Inflammatory macrophage (primary cell): ENCODE data around the gene COL23A1.

Experiments used
- DNase-seq, 2 donors: peaks; one replicate each; pipeline ENCODE4 v3.0.0-alpha.2; 2020 to 2022

COL23A1 gene

DNA sequence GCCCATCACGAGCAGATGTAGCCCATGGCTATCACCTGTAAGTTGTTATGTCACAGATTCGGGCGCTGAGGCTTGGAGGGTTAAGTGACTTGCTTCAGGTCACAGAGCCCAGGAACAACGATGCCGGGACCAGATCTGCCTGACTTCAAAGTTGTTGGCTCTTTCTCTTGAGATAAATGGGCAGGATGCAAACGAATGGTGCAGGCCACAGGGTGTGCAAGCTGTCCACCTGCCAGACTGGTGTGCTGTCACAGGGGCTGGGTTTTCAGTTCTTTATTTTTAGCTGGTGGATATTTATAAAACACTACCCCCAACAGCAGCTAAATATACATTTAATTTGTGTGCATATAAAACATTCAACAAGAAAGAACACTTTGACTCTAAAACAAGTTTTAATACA, 339.9 kb downstream of the COL23A1 start:
- no peak for DNase-seq

DNA sequence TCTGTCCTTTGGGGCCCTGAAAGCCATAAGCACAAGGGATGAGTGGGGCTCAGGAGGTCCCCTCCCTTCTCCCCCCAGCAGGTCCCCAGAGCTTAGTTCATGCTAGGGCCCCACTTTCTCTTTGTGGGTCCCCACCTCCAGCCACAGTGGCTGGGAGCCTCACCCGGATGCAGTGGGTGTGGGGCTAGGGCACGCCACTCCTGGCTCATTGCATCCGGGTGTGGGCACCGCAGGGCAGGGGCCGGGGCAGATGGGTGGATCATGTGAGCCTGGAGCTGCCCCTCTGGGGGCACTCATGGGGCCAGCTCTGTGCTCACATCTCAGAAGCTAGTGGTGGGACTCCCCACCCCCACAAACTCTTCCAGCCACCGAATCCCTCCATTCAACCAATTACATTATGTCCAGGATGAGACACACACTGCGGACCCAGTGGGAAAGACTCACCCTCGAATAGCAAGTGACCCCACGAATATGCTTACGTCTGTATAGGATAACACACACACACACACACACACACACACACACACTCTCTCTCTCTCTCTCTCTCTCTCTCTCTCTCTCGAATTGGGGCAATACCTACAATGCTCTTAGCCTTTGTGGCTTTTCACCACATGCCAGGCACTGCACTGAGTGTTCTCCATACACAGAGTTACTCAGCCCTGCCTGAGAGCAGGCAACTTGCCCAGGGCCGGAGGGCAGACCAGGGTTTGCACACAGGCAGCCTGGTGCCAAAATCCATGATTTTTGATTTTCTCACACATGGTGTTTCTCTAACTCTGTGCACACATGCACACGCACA, 340.8 kb downstream of the COL23A1 start:
- peak in 1 of 2 donors; percentile 35 for DNase-seq

DNA sequence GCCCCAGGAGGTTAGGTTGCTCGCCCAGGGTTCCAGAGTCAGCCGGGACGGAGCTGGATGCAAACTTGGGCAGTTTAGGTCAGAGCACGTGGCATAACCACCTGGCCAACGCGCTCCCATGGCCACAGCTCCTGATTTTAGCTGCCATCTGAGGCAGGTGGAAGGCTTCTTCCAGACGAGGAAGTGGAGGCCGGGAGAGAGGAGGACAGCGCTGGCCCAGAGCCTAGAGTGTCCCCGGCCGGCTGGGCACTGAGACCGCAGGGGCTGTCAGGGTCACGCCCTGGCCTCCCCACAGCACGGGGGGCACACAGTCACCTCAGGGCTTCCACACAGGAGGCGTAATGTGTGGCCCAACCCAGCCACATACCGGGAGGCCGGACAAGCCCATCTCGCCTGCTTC, 341.4 kb downstream of the COL23A1 start:
- no peak for DNase-seq

DNA sequence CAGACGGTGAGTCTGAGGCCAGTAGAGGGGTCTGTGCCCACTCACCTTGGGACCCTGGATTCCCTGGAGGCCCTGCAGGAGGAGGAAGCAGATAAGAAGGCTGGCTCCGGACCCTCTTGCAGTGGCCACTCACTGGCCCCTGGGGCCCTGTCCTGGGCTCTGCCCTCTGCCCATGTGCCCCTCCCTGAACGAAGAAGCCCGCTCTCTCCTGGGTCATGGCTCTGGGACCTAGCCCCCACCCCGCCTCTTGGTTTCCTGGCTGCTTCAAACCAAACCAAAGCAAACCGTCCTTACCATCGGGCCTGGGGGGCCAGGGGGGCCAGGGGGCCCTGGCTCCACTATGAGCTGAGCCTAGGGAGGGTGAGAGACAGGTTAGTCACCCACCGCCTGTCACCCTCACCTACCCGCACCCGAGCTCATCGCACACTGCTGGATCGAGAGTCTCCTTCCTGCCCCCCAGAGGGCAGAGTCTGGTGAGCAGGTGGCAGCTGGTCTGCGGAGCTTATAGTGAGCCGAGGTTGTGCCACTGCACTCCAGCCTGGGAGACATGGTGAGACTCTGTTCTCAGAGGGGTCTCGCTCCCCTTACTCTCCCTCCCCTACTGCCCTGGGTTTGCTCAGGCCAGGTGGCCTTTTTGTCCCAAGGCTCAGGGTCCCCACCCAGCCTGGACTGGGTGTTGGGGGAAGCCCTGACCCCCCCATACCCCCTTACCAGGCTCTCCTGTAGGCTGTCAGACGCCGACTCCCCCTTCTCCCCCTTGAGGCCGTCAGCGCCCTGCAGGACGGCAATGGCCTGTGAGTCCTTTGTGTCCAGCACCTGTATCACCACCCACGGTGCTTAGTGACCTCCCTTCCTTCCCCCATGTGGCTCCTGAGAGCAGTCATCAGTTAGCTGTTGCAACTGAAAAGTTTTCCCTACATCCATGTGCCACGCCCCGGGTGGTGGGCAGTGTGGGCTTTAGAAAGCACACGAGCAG, 342.4 kb downstream of the COL23A1 start:
- DNase-seq: no peak

DNA sequence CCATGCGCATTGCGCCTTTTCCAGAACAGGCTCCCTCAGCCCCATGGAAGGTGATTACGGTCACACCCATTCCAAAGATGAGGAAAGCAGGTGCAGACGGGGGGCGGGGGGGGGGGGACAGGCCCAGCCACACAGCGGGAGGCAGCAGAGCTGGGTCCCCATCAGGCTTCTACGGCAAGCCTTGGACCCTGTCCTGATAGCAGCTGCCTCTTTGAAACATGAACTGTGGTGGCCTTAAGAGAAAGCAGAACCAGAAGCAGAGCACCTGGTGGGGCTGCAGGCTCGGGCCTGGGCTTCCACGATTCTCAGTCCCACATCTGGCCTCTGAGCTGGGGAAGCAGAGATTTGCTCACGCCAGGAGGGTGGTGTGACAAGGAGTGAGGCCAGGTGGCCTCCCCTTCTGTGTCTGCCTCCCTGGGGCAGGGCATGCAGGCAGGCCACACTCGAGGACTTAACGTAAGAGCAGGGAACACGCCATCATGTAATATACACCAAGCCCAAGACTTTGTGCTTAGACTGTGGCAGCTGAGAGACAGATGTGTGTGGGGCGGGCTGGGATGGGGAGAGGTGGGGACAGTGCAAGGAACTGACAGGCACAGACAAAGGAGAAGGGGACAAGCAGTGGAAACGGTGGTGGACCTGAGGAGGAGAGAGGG, 343.4 kb downstream of the COL23A1 start:
- DNase-seq: no peak

DNA sequence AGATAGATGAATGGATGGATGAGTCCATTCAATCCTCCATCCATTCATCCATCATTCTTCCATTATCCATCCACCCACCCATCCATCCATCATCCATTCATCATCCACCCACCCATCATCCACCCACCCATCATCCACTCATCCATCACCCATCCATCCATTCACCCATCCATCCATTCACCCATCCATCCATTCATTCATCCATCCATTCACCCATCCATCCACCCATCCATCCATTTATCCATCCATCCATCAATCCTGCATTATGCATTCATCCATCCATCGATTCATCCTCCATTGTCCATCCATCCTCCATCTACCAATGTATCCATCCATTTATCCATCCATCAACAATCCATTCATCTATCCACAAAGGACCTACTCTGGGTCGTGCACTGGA, 344.8 kb downstream of the COL23A1 start:
- DNase-seq: no peak

DNA sequence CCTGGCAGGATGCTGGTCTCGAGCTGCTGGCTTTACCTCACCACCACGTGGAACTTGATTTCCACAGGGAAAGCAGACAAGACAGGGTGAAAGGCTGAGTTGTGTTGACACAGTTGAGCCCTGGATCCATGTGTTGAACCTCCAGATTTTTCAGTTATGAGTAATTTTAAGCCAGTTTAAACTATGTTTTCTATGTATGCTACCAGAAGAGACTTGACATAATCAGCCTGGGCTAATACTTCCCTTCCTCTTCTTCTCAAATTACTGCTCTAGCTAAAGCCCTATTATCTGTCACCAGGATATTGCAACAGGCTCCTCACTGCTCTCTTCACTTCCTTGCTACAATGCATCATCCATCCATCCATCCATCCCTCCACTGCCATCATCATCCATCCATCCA, 345.6 kb downstream of the COL23A1 start:
- DNase-seq: peak; percentile 21 to 64

DNA sequence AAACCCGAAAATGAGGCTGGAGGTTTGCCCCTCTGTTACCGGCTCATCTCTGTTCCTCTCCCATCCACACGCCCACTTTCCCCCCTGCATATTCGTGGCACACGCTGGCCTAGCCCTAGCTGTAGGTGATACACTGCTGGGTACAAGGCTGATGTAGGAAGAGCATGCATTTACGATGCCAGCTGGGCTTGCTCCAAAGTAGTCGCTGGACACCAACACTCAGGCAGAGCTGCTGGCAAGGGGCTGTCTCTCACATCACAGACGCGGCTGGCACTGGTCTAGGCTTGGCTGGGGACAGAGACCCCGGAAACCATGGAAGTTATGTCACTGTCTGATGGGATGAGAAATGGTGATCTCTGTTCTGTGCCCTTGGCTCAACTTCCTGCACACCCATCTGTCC, 347.8 kb downstream of the COL23A1 start:
- DNase-seq: no peak

DNA sequence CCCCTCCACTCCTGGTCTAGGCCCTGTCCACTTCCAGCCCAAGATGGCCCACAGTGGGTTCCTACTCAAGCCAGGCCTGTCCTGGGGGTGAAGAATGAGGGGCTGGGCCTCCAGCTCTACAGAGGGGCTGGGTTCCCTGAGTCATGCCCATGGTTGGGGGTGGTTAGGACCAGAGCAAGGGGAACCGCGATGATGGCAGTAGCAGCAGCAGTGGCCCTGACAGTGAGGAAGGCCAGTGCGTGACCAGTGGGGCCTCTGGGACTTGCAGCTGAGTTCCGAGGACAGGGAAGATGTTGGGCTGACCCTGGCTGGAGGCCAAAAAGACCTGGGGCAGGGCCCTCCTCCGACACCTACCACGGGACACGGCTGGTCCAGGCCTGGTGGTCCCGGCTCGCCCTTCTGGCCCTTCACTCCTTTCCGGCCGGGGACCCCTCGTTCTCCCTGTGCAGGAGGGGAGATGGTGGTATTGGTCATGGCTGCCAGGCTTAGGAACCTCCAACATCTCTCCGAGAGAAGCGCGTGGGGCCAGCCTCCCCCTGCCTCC, 348.4 kb downstream of the COL23A1 start:
- DNase-seq: peak; percentile 39

DNA sequence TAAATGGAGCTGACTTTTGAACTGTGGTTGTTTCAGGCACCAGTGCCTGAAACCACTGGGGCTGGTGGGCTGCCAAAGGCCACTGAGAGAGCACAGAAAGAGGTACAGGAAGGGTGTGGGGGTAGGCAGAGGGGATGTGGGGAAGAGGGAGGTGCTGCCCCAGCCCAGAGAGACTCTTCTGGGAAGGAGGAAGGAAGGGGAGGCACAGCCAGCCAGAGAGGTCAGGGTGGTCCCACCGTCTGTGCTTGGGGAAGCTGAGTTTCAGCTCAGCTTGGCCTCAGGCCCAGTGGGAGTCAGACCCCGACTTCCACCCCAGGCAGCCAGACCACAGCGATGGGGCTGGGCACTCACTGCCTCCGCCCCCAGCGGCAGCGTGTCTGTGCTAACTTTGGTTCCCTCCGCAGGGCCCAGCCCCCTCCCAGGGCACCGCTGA, 348.9 kb downstream of the COL23A1 start:
- DNase-seq: peak; percentile 32 to 52

DNA sequence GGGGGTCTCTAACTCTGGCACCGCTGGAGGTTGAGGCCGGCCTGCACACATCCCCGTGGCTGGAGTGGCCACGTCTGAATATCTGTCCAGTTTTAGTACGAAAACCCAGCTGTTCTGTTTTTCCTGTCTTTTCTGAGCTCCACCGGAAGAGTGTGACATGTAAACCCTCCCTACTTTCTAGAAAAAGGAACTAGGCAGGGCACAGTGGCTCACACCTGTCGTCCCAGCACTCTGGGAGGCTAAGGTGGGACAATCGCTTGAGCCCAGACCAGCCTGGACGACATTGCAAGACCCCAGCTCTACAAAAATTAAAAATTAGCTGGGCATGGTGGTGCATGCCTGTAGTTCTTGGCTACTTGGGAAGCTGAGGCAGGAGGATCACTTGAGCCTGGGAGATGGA, 349.4 kb downstream of the COL23A1 start:
- DNase-seq: peak in 1 of 2 donors; percentile 23

DNA sequence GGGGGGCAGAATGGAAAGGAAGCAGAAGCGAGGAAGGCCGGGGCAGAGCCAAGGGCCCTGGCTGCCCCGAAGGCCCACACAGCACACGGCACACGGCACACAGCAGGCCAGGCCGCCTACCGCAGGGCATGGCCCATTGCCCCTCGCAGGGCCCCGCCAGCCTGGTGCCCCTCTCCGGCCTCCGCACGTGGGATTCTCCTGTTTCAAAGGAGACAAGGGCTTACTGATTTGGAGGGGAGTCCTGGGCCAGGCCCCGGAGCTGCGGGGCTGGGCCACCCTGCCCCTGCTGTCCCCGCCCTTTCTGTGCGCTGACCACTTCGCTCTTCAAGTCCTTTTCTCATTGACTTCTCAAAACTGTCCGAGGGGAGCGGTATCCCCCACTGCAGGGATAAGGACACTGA, 349.9 kb downstream of the COL23A1 start:
- no peak for DNase-seq

DNA sequence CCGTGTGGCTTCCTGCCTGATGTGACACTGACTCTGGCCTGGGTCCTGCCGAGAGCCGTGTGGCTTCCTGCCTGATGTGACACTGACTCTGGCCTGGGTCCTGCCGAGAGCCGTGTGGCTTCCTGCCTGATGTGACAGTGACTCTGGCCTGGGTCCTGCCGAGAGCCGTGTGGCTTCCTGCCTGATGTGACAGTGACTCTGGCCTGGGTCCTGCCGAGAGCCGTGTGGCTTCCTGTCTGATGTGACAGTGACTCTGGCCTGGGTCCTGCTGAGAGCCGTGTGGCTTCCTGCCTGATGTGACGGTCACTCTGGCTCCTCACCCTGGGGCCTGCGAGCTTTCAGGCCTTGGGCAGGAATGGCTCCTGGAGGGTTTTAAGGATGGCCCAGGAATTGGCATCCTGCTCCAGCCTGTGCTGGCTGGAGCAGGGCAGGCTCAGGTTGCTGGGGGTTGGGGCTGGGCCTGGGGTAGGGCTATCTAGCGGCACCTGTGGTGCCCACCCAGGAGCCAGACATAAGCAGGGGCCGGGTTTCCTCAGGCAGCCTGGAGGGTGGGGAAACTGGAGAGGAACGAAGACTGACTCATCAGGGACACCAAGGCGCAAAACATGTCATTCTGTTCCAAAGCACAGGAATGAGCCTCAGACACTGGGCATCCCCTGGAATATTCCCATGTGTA, 350.4 kb downstream of the COL23A1 start:
- DNase-seq: peak in 1 of 2 donors; percentile 30

DNA sequence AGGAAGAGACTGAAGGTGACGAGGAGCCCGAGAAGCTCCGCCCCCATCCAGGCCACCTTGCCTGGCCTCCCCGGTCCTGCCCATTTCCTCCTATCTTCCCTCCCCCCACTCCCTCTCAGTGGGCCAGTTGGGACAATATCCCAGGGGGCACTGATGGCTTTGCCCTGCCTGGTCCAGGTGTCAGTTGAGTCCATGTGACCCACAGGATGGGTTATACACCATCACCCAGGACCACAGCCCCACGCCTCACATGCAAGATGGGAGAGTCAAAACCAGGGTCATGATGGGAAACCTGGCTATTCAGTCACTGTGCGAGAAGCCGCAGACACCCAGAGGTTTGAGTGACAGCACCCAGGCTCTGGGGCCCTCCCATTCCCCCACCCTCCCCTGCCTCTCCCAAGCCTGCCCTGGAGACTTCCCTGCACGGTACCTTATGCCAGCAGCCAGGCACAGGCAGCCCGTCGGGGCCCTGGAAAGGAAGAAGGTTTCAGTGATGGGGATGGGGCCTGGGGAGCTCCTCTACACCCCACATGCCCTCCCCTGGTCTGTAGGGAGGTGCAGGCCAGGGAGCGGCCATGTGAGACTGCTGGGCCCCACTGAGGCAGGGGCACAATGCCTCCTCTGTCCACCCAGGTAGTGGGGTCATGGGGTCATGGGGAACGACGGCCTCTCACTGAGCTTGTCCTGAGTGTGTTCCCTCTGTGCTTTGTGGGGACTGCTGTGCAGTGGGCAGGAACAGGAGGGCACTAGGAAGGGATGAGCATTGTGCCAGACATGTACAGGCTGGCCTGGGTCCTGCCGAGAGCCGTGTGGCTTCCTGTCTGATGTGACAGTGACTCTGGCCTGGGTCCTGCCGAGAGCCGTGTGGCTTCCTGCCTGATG, 351.2 kb downstream of the COL23A1 start:
- DNase-seq: no peak

DNA sequence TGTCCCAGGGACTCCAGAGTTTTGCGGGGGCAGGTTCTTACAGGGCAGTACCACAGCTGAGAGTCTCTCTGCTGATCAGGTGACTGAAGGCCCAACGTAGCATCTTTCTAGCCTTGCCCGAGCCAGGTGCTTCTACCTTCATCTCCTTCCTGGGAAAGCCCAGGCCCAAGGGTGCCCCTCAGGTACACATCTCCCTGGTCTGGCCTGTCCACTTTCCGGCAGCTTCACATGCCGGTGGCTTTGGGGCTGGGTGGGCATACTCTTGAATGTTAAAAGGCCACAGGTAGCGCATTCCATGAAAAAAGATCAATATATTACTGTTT, 351.9 kb downstream of the COL23A1 start:
- no peak for DNase-seq

DNA sequence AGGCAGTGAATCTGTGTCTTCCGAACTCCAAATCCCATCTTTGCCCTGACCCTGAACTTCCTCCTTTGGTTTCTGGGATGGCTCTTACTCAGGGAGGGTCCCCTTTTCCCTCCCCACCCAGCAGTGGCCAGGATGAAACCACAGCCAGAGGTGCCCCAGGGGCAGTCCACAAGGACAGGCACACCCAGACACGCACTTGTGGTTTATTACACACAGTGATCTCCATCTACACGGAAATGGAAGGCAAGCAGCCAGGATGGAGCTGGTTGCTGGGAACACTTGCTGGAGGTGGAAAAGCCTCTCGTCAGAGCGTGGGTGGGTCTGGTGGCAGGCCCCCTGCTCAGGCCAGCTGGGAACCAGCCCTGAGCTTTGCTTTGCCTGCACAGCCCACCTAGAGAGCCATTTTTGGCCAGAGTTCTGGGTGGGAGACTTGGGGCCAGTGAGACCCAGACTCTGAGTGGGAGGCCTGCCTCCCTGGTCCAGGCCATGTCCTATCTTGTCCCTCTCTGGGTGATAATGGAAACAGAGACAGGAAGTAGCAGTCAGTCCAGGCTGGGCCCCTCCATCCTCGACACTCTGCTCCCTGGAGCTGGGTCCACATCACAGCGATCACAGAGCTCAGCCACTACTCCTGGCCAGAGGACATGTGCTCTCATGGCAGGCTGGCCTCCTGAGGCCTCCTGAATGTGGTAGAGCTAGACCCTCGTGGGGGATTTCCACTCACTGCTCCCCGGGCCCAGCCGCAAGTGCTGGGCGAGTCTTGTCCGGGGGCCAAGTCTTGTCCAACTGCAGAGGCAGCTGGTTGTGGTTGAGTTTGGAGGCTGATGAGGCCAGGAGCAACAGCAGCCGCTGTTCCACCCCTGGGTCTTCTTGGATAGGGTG, 352.5 kb downstream of the COL23A1 start:
- DNase-seq: peak; percentile 50 to 58

DNA sequence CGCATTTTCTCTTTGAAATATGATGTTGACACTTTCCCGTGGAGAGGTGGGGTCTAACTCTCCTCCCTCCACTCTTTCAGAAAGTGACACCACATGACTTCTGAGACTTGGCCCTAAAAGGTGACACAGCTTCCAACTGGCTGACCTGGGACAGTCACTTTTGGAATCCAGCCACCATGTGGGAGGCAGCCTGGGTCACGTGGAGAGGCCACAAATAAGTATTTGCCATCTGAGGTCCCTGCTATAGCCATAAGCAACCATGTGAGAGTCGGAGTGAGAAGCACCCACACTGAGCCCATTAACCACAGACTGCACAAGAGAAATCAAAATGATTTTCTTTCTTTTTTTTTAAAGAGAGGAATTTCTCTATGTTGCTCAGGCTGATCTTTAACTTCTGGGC, 353.5 kb downstream of the COL23A1 start:
- peak; percentile 89 to 94 for DNase-seq

DNA sequence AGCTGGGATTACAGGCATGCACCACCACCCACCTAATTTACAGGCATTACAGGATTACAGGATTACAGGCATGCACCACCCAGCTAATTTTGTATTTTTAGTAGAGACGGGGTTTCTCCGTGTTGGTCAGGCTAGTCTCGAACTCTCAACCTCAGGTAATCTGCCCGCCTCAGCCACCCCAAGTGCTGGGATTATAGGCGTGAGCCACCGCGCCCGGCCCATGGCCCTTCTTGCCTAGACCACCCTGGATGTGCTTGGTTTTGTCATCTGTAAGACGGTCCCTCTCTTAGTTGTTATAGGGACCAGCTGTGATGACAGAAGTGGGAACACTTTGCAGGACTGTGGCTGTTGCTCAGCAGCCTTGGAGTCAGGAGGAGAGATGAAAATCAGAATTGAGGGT, 354.1 kb downstream of the COL23A1 start:
- DNase-seq: no peak

DNA sequence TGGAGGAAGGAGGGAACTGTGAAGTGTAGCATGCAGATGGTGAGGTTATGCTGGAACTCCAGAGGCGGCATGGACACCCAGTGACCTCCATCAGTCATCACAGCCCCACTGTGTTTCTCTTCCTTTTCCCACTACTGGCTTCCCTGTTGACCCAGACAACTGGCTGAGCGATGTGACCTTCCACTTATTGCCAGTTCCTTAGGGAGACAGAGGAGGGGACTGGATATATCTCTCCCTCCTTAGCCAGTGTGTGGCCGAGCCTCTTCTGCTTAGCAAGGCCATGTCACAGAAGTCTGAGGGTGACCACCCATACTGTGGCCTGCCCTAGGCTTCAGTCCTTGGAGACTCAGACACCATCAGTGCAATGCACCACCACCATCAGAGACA, 354.6 kb downstream of the COL23A1 start:
- DNase-seq: peak; percentile 24 to 40
